Hepatocyte (in vitro differentiated cells): ENCODE data around the gene APPBP2.

Source experiments
- CTCF ChIP-seq: fragments of 200-600 bp; sonication (generic); IDR thresholded peaks from 2 replicates; pipeline ENCODE4 v1.5.1; 2016; ENCODE audit warnings: antibody characterized with exemption, mild to moderate bottlenecking; ENCODE audit not compliant: poor library complexity
- EZH2 ChIP-seq: fragments of 200-600 bp; sonication (generic); IDR thresholded peaks from 2 replicates; pipeline ENCODE4 v1.6.1; 2016; ENCODE audit warnings: antibody characterized with exemption, mild to moderate bottlenecking, borderline replicate concordance
- EZH2phosphoT487 ChIP-seq: fragments of 200-600 bp; sonication (generic); IDR thresholded peaks from one replicate; pipeline ENCODE4 v1.6.1; 2018; ENCODE audit warnings: antibody characterized with exemption, mild to moderate bottlenecking, low read depth, moderate library complexity; ENCODE audit not compliant: unreplicated experiment, severe bottlenecking

DNA sequence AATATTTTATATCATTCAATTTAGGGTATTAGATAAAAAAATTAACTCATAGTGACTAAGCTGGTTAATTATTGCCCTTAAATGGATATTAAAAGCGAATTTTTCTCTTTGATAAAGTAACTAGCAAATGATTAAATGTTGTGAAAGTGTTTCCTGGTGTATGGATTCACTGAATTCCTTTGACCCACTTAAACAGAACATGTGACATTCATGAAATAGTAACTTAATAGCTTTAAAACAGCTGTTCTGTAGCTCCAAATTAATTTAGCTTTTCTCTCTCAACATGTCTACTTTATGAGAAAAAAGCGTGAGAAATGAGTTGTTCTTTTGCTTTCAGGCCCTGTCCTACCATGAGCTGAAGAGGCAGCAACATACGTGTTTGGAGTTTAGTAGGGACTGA lies 36.4 kb upstream of the APPBP2 start:
- TF ChIP-seq CTCF (no peak), EZH2 (no peak), EZH2phosphoT487 (no peak)
